GM23338 (cell line): Measurements from ENCODE around the gene OR52M1. TPM values are rescaled to one million over a fixed set of nuclear protein-coding genes. Genes with fewer than 3 reads are reported as not detected.

ENCODE experiments used
- CREB1 ChIP-seq: fragments of 250-450 bp; sonication (Bioruptor Pico); IDR thresholded peaks from 2 replicates; pipeline ENCODE4 v1.5.0; 2020; ENCODE audit warnings: low read depth, mild to moderate bottlenecking, moderate library complexity
- CTCF ChIP-seq, 2 experiments: fragments of 200-600 bp in 1 of 2; sonication (generic) in 1 of 2; conservative IDR thresholded peaks; 2 replicates each; pipeline versions ENCODE4 v1.5.1 to v1.6.1; 2016 to 2017; ENCODE audit warnings: antibody characterized with exemption in 2 of 2, low read depth in 2 of 2, mild to moderate bottlenecking in 2 of 2, moderate library complexity in 1 of 2
- STAT1 ChIP-seq: IDR thresholded peaks from one replicate; pipeline ENCODE4 v1.6.1; 2016; ENCODE audit warnings: antibody characterized with exemption; ENCODE audit not compliant: unreplicated experiment
- ZNF462 ChIP-seq: fragments of 250-450 bp; sonication (Bioruptor Pico); IDR thresholded peaks from 2 replicates; pipeline ENCODE4 v1.5.0; 2020; ENCODE audit warnings: mild to moderate bottlenecking, moderate library complexity
- polyA plus RNA-seq: library from polyadenylated mRNA; unstranded; fragments of >200 nt; fragmentation: Nextera tagmentation; extraction: Ambion mirVana; gene quantifications from 2 replicates; pipeline ENCODE4 v1.2.1, GENCODE V29; 2016
- total RNA-seq: library from RNA; depleted of rRNA; stranded (reverse); fragments of >200 nt; shearing (Covaris generic); gene quantifications from 2 replicates; pipeline ENCODE4 v1.2.3, GENCODE V29; 2014; rRNA removed

The OR52M1 gene
- total and polyA plus RNA-seq, 2 experiments from 2014 or later: not detected

- TF ChIP-seq ZNF462 (CRISPR knock-in tag) (no peak), STAT1 (no peak), CREB1 (CRISPR knock-in tag) (no peak), CTCF (conservative IDR thresholded peaks at IDR 0.05; ENCODE audit: low read depth in 2 of 2) (no peak)
These were observed 48.7 kb downstream of the OR52M1 start, which contains the start of gene OR52I1 (continued) for GRCh38 chr11:4593739-4594138.

Other genes starting within 250 kb of the OR52M1 start
- gene OR52B4, start 176.8 kb upstream of the OR52M1 start, total RNA-seq: 0.16 and 0.31 TPM in 2 replicates
- gene OR52B4, start 176.8 kb upstream of the OR52M1 start, polyA plus RNA-seq: not detected in 2 replicates
- gene TRIM21, start 151.5 kb upstream of the OR52M1 start, total RNA-seq: 12.6 and 18.3 TPM in 2 replicates
- 8.9 and 12.7 TPM in 2 replicates for gene TRIM21, start 151.5 kb upstream of the OR52M1 start, polyA plus RNA-seq
- gene OR52K2, start 95.9 kb upstream of the OR52M1 start, total RNA-seq: not detected in 2 replicates
- not detected in 2 replicates for gene OR52K2, start 95.9 kb upstream of the OR52M1 start, polyA plus RNA-seq
- not detected in 2 replicates for gene OR52K1, start 62.5 kb upstream of the OR52M1 start, total RNA-seq
- gene OR52K1, start 62.5 kb upstream of the OR52M1 start, polyA plus RNA-seq: not detected in 2 replicates
- not detected in 2 replicates for gene OR52I2, start 36.6 kb downstream of the OR52M1 start, total RNA-seq
- 0.03 TPM in 1 of 2 replicates, not detected in the other for gene OR52I2, start 36.6 kb downstream of the OR52M1 start, polyA plus RNA-seq
- gene OR52I1, start 48.8 kb downstream of the OR52M1 start, total RNA-seq: not detected in 2 replicates
- not detected in 2 replicates for gene OR52I1, start 48.8 kb downstream of the OR52M1 start, polyA plus RNA-seq
- 4.2 and 5.7 TPM in 2 replicates for gene TRIM68, start 63.0 kb downstream of the OR52M1 start, total RNA-seq
- gene TRIM68, start 63.0 kb downstream of the OR52M1 start, polyA plus RNA-seq: 1.6 and 2.2 TPM in 2 replicates
- gene OR51D1, start 92.3 kb downstream of the OR52M1 start, total RNA-seq: not detected in 2 replicates
- gene OR51D1, start 92.3 kb downstream of the OR52M1 start, polyA plus RNA-seq: not detected in 2 replicates
- not detected in 2 replicates for gene OR51E1, start 98.8 kb downstream of the OR52M1 start, total RNA-seq
- not detected in 2 replicates for gene OR51E1, start 98.8 kb downstream of the OR52M1 start, polyA plus RNA-seq
- not detected in 2 replicates for gene OR51E2, start 152.7 kb downstream of the OR52M1 start, total RNA-seq
- gene OR51E2, start 152.7 kb downstream of the OR52M1 start, polyA plus RNA-seq: not detected in 2 replicates
- 0.19 TPM in 1 of 2 replicates, not detected in the other for gene MMP26, start 159.6 kb downstream of the OR52M1 start, total RNA-seq
- not detected in 2 replicates for gene MMP26, start 159.6 kb downstream of the OR52M1 start, polyA plus RNA-seq
- gene OR51F1, start 224.7 kb downstream of the OR52M1 start, total RNA-seq: not detected in 2 replicates
- gene OR51F1, start 224.7 kb downstream of the OR52M1 start, polyA plus RNA-seq: not detected in 2 replicates